HEK293 (cell line): ENCODE data around the gene ZNF513.

Source experiments
- AEBP2 ChIP-seq: fragments of 450-650 bp; formaldehyde crosslinking; IDR thresholded peaks from 2 replicates; pipeline ENCODE4 v1.5.1; 2016; ENCODE audit warnings: missing biosample characterization, missing genetic modification characterization, borderline replicate concordance
- CTCF ChIP-seq: fragments of 450-650 bp; formaldehyde crosslinking; IDR thresholded peaks from 2 replicates; pipeline ENCODE4 v1.5.1; 2016; ENCODE audit warnings: missing biosample characterization, missing genetic modification characterization
- MYNN ChIP-seq: fragments of 450-650 bp; formaldehyde crosslinking; IDR thresholded peaks from 2 replicates; pipeline ENCODE4 v1.5.1; 2016; ENCODE audit warnings: missing biosample characterization, missing genetic modification characterization, borderline replicate concordance
- YY1 ChIP-seq: fragments of 450-650 bp; formaldehyde crosslinking; IDR thresholded peaks from 2 replicates; pipeline ENCODE4 v1.5.1; 2018; ENCODE audit warnings: missing biosample characterization, missing genetic modification characterization
- ZFHX2 ChIP-seq: fragments of 450-650 bp; formaldehyde crosslinking; conservative IDR thresholded peaks from 2 replicates; pipeline ENCODE4 v1.5.1; 2016; ENCODE audit warnings: missing biosample characterization, missing genetic modification characterization
- ZNF510 ChIP-seq: fragments of 450-650 bp; formaldehyde crosslinking; IDR thresholded peaks from 2 replicates; pipeline ENCODE4 v1.5.1; 2018; ENCODE audit warnings: mild to moderate bottlenecking, missing genetic modification characterization, missing biosample characterization; ENCODE audit not compliant: insufficient replicate concordance
- ZNF580 ChIP-seq: fragments of 450-650 bp; formaldehyde crosslinking; IDR thresholded peaks from 2 replicates; pipeline ENCODE4 v1.5.1; 2016; ENCODE audit warnings: missing biosample characterization, missing genetic modification characterization
- ZNF610 ChIP-seq: fragments of 450-650 bp; formaldehyde crosslinking; IDR thresholded peaks from 2 replicates; pipeline ENCODE4 v1.5.1; 2016; ENCODE audit warnings: missing biosample characterization, missing genetic modification characterization, borderline replicate concordance

DNA sequence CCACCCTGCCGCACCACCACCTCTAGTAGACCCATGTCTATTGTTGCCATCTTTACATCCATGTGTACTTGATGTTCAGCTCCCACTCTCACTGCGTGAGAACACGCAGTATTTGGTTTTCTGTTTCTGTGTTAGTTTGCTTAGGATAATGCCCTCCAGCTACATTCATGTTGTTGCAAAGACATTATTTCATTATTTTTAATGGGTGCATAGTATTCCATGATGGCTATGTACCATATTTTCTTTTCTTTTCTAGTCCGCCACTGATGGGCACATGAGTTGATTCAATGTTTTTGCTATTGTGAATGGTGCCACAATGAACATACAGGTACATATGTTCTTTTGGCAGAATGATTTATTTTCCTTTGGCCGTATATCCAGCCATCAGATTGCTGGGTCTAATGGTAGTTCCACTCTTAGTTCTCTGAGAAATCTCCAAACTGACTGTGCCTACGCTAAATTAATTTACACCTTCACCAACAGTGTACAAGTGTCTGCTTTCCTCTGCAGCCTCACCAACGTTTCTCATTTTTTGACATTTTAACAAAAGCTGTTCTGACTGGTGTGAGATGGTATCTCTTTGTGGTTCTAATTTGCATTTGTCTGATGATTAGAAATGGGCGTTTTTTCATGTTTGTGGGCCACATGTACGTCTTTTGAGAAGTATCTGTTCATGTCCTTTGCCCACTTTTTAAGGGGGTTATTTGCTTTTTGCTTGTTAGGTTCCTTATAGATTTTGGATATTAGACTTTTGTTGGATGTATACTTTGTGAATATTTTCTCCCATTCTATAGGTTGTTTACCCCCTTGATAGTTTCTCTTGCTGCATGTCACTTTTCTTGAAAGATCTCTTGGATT, 10.5 kb upstream of the ZNF513 start:
- TF ChIP-seq CTCF (tag by site-specific recombination) = no peak
- TF ChIP-seq AEBP2 (tag by site-specific recombination) = no peak
- TF ChIP-seq ZNF510 (tag by site-specific recombination) = no peak
- TF ChIP-seq MYNN = no peak
- TF ChIP-seq ZNF580 (tag by site-specific recombination) = 0 out of 2 replicates have a peak, but pooled peaks have one; percentile 19
- TF ChIP-seq ZFHX2 (tag by site-specific recombination) = no peak
- no peak for TF ChIP-seq YY1 (tag by site-specific recombination)
- TF ChIP-seq ZNF610 (tag by site-specific recombination) = no peak
